ENCODE measurements around the gene UBAP1.

The UBAP1 gene

GRCh38 chr9:34275811-34276210, 97.0 kb downstream of the UBAP1 start:
- TF ChIP-seq CTCF (IDR thresholded peaks at IDR 0.05; ENCODE audit: insufficient read depth, low read length, missing control alignments) = no peak
- ChIA-PET POLR2A (no interaction called here), CTCF (no interaction called here)
- no peak for DNase-seq (ENCODE audit: low read depth, low spot score)
- no peak overlapping the region for H3K4me3 ChIP-seq (ENCODE audit: low read depth, low read length)

- TF ChIP-seq CTCF (IDR thresholded peaks at IDR 0.05; ENCODE audit: insufficient read depth, low read length, missing control alignments) = no peak
- POLR2A ChIA-PET = no interaction called here
- CTCF ChIA-PET = interaction anchor here (0.7 kb wide), 1 partner anchor 21 kb away, joined by 3 read pairs; no protein-coding TSS in a partner anchor
These were observed 97.9 kb downstream of the UBAP1 start for GRCh38 chr9:34276772-34277171.

GRCh38 chr9:34279411-34279810, 100.6 kb downstream of the UBAP1 start:
- H3K4me3 ChIP-seq (ENCODE audit: low read depth, low read length) = no peak overlapping the region
- POLR2A ChIA-PET = no interaction called here
- CTCF ChIA-PET = no interaction called here
- TF ChIP-seq CTCF (IDR thresholded peaks at IDR 0.05; ENCODE audit: insufficient read depth, low read length, missing control alignments) = no peak
- no peak for DNase-seq (ENCODE audit: low read depth, low spot score)

More at GRCh38 chr9:34276772-34277171, 97.9 kb downstream of the UBAP1 start:
- H3K4me3 ChIP-seq (ENCODE audit: low read depth, low read length) = no peak overlapping the region
- no peak for DNase-seq (ENCODE audit: low read depth, low spot score)

GRCh38 chr9:34282096-34282495, 103.3 kb downstream of the UBAP1 start:
- no peak for DNase-seq (ENCODE audit: low read depth, low spot score)
- ChIA-PET CTCF (interaction anchor here (0.9 kb wide), 1 partner anchor 29 kb away, joined by 3 read pairs; no protein-coding TSS in a partner anchor), POLR2A (no interaction called here)
- no peak for TF ChIP-seq CTCF (IDR thresholded peaks at IDR 0.05; ENCODE audit: insufficient read depth, low read length, missing control alignments)
- no peak overlapping the region for H3K4me3 ChIP-seq (ENCODE audit: low read depth, low read length)

GRCh38 chr9:34289159-34289558, 110.3 kb downstream of the UBAP1 start:
- no peak overlapping the region for H3K4me3 ChIP-seq (ENCODE audit: low read depth, low read length)
- POLR2A ChIA-PET = no interaction called here

GRCh38 chr9:34291023-34291422, 112.2 kb downstream of the UBAP1 start:
- no peak overlapping the region for H3K4me3 ChIP-seq (ENCODE audit: low read depth, low read length)
- ChIA-PET POLR2A (no interaction called here), CTCF (no interaction called here)
- TF ChIP-seq CTCF (IDR thresholded peaks at IDR 0.05; ENCODE audit: insufficient read depth, low read length, missing control alignments) = no peak
- no peak for DNase-seq (ENCODE audit: low read depth, low spot score)

More at GRCh38 chr9:34289159-34289558, 110.3 kb downstream of the UBAP1 start:
- CTCF ChIA-PET = no interaction called here
- TF ChIP-seq CTCF (IDR thresholded peaks at IDR 0.05; ENCODE audit: insufficient read depth, low read length, missing control alignments) = no peak
- DNase-seq (ENCODE audit: low read depth, low spot score) = no peak

Data from AG04449 (cell line).